H9 (cell line): ENCODE results near the gene CES2. TPM values are rescaled to one million over a fixed set of nuclear protein-coding genes. Genes with fewer than 3 reads are reported as not detected.

Experiments
- DNase-seq: peaks from one replicate; pipeline ENCODE4 v3.0.0-alpha.2; 2017
- H2AFZ ChIP-seq: one replicate; pipeline ENCODE4 v1.6.1; 2013; ENCODE audit warnings: mild to moderate bottlenecking, low read length, control low read depth, moderate library complexity
- H2AK5ac ChIP-seq: 2 replicates; pipeline ENCODE4 v1.6.1; 2013; ENCODE audit warnings: low read length, control low read depth, mixed read lengths; ENCODE audit not compliant: insufficient read length
- H2BK120ac ChIP-seq: one replicate; pipeline ENCODE4 v1.6.1; 2013; ENCODE audit warnings: low read depth, mild to moderate bottlenecking, low read length, control low read depth, inconsistent platforms; ENCODE audit not compliant: poor library complexity, severe bottlenecking
- H2BK12ac ChIP-seq: 2 replicates; pipeline ENCODE4 v1.6.1; 2013; ENCODE audit warnings: low read length, control low read depth, mixed read lengths, low read depth; ENCODE audit not compliant: insufficient read length
- H2BK15ac ChIP-seq: 2 replicates; pipeline ENCODE4 v1.6.1; 2013; ENCODE audit warnings: low read depth, low read length, control low read depth
- H2BK20ac ChIP-seq: one replicate; pipeline ENCODE4 v1.6.1; 2013; ENCODE audit warnings: low read depth, mild to moderate bottlenecking, low read length, control low read depth, inconsistent platforms; ENCODE audit not compliant: poor library complexity, severe bottlenecking
- H2BK5ac ChIP-seq: 2 replicates; pipeline ENCODE4 v1.6.1; 2013; ENCODE audit warnings: low read length, control low read depth, mixed read lengths; ENCODE audit not compliant: insufficient read length
- H3K14ac ChIP-seq: 2 replicates; pipeline ENCODE4 v1.6.1; 2013; ENCODE audit warnings: low read length, control low read depth; ENCODE audit not compliant: insufficient read depth
- H3K18ac ChIP-seq: 2 replicates; pipeline ENCODE4 v1.6.1; 2013; ENCODE audit warnings: low read depth, mild to moderate bottlenecking, mixed read lengths, low read length, control low read depth; ENCODE audit not compliant: insufficient read length
- H3K23ac ChIP-seq: 2 replicates; pipeline ENCODE4 v1.6.1; 2013; ENCODE audit warnings: low read length, control low read depth, mixed read lengths, low read depth; ENCODE audit not compliant: insufficient read length
- H3K23me2 ChIP-seq: 2 replicates; pipeline ENCODE4 v1.6.1; 2013; ENCODE audit warnings: low read depth, mild to moderate bottlenecking, mixed read lengths, low read length, control low read depth; ENCODE audit not compliant: insufficient read length, poor library complexity, severe bottlenecking
- H3K27ac ChIP-seq: 2 replicates; pipeline ENCODE4 v1.5.1; 2013; ENCODE audit warnings: low read length, control low read depth, mixed read lengths, low read depth; ENCODE audit not compliant: insufficient read length
- H3K27me3 ChIP-seq: 2 replicates; pipeline ENCODE4 v1.6.1; 2013; ENCODE audit warnings: low read length, control low read depth, inconsistent platforms; ENCODE audit not compliant: insufficient read depth
- H3K4ac ChIP-seq: 2 replicates; pipeline ENCODE4 v1.6.1; 2013; ENCODE audit warnings: low read depth, mild to moderate bottlenecking, control low read depth, inconsistent platforms, low read length, moderate library complexity
- H3K4me1 ChIP-seq: 2 replicates; pipeline ENCODE4 v1.6.1; 2013; ENCODE audit warnings: low read length, control low read depth, inconsistent platforms; ENCODE audit not compliant: insufficient read depth
- H3K4me2 ChIP-seq: 2 replicates; pipeline ENCODE4 v1.6.1; 2013; ENCODE audit warnings: low read length, control low read depth, mixed read lengths; ENCODE audit not compliant: insufficient read length, insufficient read depth
- H3K56ac ChIP-seq: 2 replicates; pipeline ENCODE4 v1.6.1; 2013; ENCODE audit warnings: low read depth, mild to moderate bottlenecking, mixed read lengths, low read length, control low read depth; ENCODE audit not compliant: insufficient read length
- H3K79me1 ChIP-seq: 2 replicates; pipeline ENCODE4 v1.6.1; 2013; ENCODE audit warnings: low read depth, mild to moderate bottlenecking, moderate library complexity, low read length, control low read depth, inconsistent platforms; ENCODE audit not compliant: insufficient read depth, poor library complexity, severe bottlenecking
- H3K79me2 ChIP-seq: 2 replicates; pipeline ENCODE4 v1.6.1; 2013; ENCODE audit warnings: low read length, control low read depth, inconsistent platforms; ENCODE audit not compliant: insufficient read depth
- H3K9ac ChIP-seq: 2 replicates; pipeline ENCODE4 v1.6.1; 2013; ENCODE audit warnings: low read length, control low read depth, mixed read lengths; ENCODE audit not compliant: insufficient read length; ENCODE audit errors: extremely low read depth
- H3K9me3 ChIP-seq: one replicate; pipeline ENCODE4 v1.6.1; 2013; ENCODE audit warnings: low read depth, low read length, inconsistent platforms; ENCODE audit not compliant: control insufficient read depth
- H3T11ph ChIP-seq: one replicate; pipeline ENCODE4 v1.6.1; 2013; ENCODE audit warnings: mild to moderate bottlenecking, low read length, control low read depth, inconsistent platforms
- H4K20me1 ChIP-seq: one replicate; pipeline ENCODE4 v1.6.1; 2013; ENCODE audit not compliant: control insufficient read depth, insufficient read length, insufficient read depth
- H4K5ac ChIP-seq: 2 replicates; pipeline ENCODE4 v1.6.1; 2013; ENCODE audit warnings: low read depth, mild to moderate bottlenecking, mixed read lengths, low read length, control low read depth; ENCODE audit not compliant: insufficient read length
- H4K8ac ChIP-seq: replicated peaks from 2 replicates; pipeline ENCODE4 v1.6.1; 2013; ENCODE audit warnings: low read length, control low read depth, mixed read lengths, low read depth; ENCODE audit not compliant: insufficient read length
- H4K91ac ChIP-seq: 2 replicates; pipeline ENCODE4 v1.6.1; 2013; ENCODE audit warnings: low read depth, mild to moderate bottlenecking, moderate library complexity, mixed read lengths, low read length, control low read depth; ENCODE audit not compliant: insufficient read length
- H3K27ac Mint-ChIP-seq, 3 experiments: 2 replicates in 2 of 3; 3 replicates in 1 of 3; pipeline ENCODE4 v1.8.0; 2020 to 2021; ENCODE audit warnings: mixed read lengths in 3 of 3, mild to moderate bottlenecking in 1 of 3, moderate library complexity in 1 of 3
- H3K27me3 Mint-ChIP-seq: 2 replicates; pipeline ENCODE4 v1.8.0; 2021; ENCODE audit warnings: low read depth, mild to moderate bottlenecking, moderate library complexity, mixed read lengths
- H3K36me3 Mint-ChIP-seq, 3 experiments: 2 replicates in 2 of 3; 3 replicates in 1 of 3; pipeline ENCODE4 v1.8.0; 2020 to 2021; ENCODE audit warnings: low read depth in 3 of 3, mixed read lengths in 3 of 3; ENCODE audit not compliant: insufficient read depth in 1 of 3
- H3K4me1 Mint-ChIP-seq, 2 experiments: 2 replicates each; pipeline ENCODE4 v1.8.0; 2020; ENCODE audit warnings: mixed read lengths in 2 of 2
- H3K4me3 Mint-ChIP-seq, 2 experiments: 2 replicates in 1 of 2; 3 replicates in 1 of 2; pipeline ENCODE4 v1.8.0; 2020 to 2021; ENCODE audit warnings: mild to moderate bottlenecking in 2 of 2, mixed read lengths in 2 of 2, moderate library complexity in 1 of 2
- H3K9me3 Mint-ChIP-seq, 2 experiments: 2 replicates in 1 of 2; 3 replicates in 1 of 2; pipeline ENCODE4 v1.8.0; 2020; ENCODE audit warnings: mild to moderate bottlenecking in 2 of 2, mixed read lengths in 2 of 2, moderate library complexity in 1 of 2
- WGBS: extraction: QIAGEN DNeasy Blood & Tissue Kit; methylation state at CpG from one replicate; pipeline ENCODE4 v1.1.7; 2013; ENCODE audit warnings: missing lambda C conversion rate, low lambda C conversion rate, mixed read lengths; ENCODE audit not compliant: insufficient read length; ENCODE audit errors: extremely low coverage; 5-methylcytosine and 5-hydroxymethylcytosine counted together
- total RNA-seq: library from RNA; stranded (reverse); gene quantifications from 2 replicates; pipeline ENCODE4 v1.2.1, GENCODE V29; 2021
- TF ChIP-seq, protein P1 (sequence below): fragments of 200-600 bp; sonication (generic); conservative IDR thresholded peaks from 3 replicates; pipeline ENCODE4 v1.8.0; 2021; ENCODE audit warnings: antibody characterized with exemption, mild to moderate bottlenecking

CES2 gene
- total RNA-seq, 1 experiment from 2014 or later: 28.2 TPM

DNA sequence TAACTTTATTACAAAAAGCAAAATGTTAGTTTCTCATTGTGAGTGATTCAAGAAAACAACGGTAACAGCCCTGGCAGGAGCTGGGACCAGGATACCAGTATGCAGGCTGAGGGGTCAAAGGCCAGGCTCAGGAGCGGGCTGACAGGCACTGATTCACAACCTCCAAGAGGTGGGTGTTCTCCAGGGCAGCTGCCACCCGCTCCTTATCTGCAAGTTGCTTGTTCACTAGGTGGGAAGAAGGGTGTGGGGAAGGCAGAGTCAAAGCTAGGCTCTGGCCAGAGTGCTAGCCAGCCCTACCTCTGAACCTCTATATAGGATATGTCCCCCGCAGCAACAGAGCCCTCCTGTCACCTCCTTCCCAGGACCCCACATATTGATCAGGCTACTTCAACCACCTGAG is 3.2 kb upstream of the CES2 start:
- Histone ChIP-seq H3K27me3 (no peaks in the 10 kb centered on the region), H2AFZ (no peak overlapping the region), H3K4me1 (no peaks in the 10 kb centered on the region), H2BK15ac (no peak overlapping the region), H2AK5ac (no peak overlapping the region), H3K27ac (no peak overlapping the region), H3K4ac (no peak overlapping the region), H3K4me2 (no peak overlapping the region), H2BK5ac (no peak overlapping the region), H2BK12ac (no peak overlapping the region), H3T11ph (no peak overlapping the region), H3K79me1 (no peaks in the 10 kb centered on the region), H4K8ac (no peak overlapping the region), H3K9ac (no peak overlapping the region), H4K20me1 (no peaks in the 10 kb centered on the region), H3K23ac (no peak overlapping the region), H3K23me2 (peaks cover 16% of the 10 kb centered on the region), H4K91ac (no peak overlapping the region), H3K56ac (no peak overlapping the region), H3K18ac (no peak overlapping the region), H4K5ac (no peak overlapping the region), H3K9me3 (no peaks in the 10 kb centered on the region), H2BK20ac (no peak overlapping the region), H2BK120ac (no peak overlapping the region), H3K79me2 (no peaks in the 10 kb centered on the region), H3K14ac (no peak overlapping the region)
- peak overlapping the region; percentile 96 to 97; a peak in 4 of 5 replicates for H3K4me3 Mint-ChIP-seq
- WGBS: no CpG with 5 or more reads among the region's 4 CpGs
- no peak for DNase-seq
- H3K4me1 Mint-ChIP-seq: peaks cover 24 to 34% of the 10 kb centered on the region in 2 experiments
- H3K36me3 Mint-ChIP-seq: peaks cover 5 to 15% (median 6%) of the 10 kb centered on the region in 3 experiments
- no peak overlapping the region for H3K27ac Mint-ChIP-seq
- TF ChIP-seq, protein P1, sequence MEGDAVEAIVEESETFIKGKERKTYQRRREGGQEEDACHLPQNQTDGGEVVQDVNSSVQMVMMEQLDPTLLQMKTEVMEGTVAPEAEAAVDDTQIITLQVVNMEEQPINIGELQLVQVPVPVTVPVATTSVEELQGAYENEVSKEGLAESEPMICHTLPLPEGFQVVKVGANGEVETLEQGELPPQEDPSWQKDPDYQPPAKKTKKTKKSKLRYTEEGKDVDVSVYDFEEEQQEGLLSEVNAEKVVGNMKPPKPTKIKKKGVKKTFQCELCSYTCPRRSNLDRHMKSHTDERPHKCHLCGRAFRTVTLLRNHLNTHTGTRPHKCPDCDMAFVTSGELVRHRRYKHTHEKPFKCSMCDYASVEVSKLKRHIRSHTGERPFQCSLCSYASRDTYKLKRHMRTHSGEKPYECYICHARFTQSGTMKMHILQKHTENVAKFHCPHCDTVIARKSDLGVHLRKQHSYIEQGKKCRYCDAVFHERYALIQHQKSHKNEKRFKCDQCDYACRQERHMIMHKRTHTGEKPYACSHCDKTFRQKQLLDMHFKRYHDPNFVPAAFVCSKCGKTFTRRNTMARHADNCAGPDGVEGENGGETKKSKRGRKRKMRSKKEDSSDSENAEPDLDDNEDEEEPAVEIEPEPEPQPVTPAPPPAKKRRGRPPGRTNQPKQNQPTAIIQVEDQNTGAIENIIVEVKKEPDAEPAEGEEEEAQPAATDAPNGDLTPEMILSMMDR: no peak
- no peaks in the 10 kb centered on the region for H3K9me3 Mint-ChIP-seq
- H3K27me3 Mint-ChIP-seq: peaks cover 14% of the 10 kb centered on the region
